ENCODE measurements around the gene TUBB4A.
"Not testable (repeated sequence)": the region's sequence is repeated elsewhere in the genome, so short reads cannot be mapped to it uniquely, and the experiment has no call there.

Gene TUBB4A

GRCh38 chr19:6524311-6524710 lies 22.2 kb upstream of the TUBB4A start:
- no peak for DNase-seq (ENCODE audit: low read depth in 4 of 4, low spot score in 1 of 4)

GRCh38 chr19:6522712-6523111 lies 20.6 kb upstream of the TUBB4A start:
- no peak for DNase-seq (ENCODE audit: low read depth in 4 of 4, low spot score in 1 of 4)

- no peak for DNase-seq (ENCODE audit: low read depth in 4 of 4, low spot score in 1 of 4)
These were observed 19.9 kb upstream of the TUBB4A start for GRCh38 chr19:6521718-6522646.

- DNase-seq (ENCODE audit: low read depth in 4 of 4, low spot score in 1 of 4) = no peak
These were observed 17.2 kb upstream of the TUBB4A start for GRCh38 chr19:6519289-6519688.

GRCh38 chr19:6518145-6518911 lies 16.2 kb upstream of the TUBB4A start:
- no peak for DNase-seq (ENCODE audit: low read depth in 4 of 4, low spot score in 1 of 4)

- DNase-seq (ENCODE audit: low read depth in 4 of 4, low spot score in 1 of 4) = peak; percentile 92 to 96 (median 93)
These were observed 14.7 kb upstream of the TUBB4A start for GRCh38 chr19:6516659-6517291.

- peak in 3 of 4 experiments; percentile 40 to 75 (median 60) for DNase-seq (ENCODE audit: low read depth in 4 of 4, low spot score in 1 of 4)
These were observed 14.0 kb upstream of the TUBB4A start for GRCh38 chr19:6516018-6516658.

GRCh38 chr19:6514926-6515544 lies 12.9 kb upstream of the TUBB4A start:
- DNase-seq (ENCODE audit: low read depth in 4 of 4, low spot score in 1 of 4) = no peak

- DNase-seq (ENCODE audit: low read depth in 4 of 4, low spot score in 1 of 4) = no peak
These were observed 12.0 kb upstream of the TUBB4A start for GRCh38 chr19:6514089-6514488.

- no peak for DNase-seq (ENCODE audit: low read depth in 4 of 4, low spot score in 1 of 4)
These were observed 8.5 kb upstream of the TUBB4A start for GRCh38 chr19:6510618-6511017.

- no peak for DNase-seq (ENCODE audit: low read depth in 4 of 4, low spot score in 1 of 4)
These were observed 7.2 kb upstream of the TUBB4A start for GRCh38 chr19:6509118-6509971.

- DNase-seq (ENCODE audit: low read depth in 4 of 4, low spot score in 1 of 4) = not testable (repeated sequence)
These were observed 6.1 kb upstream of the TUBB4A start for GRCh38 chr19:6508028-6508771.

GRCh38 chr19:6503407-6504201 lies 1.5 kb upstream of the TUBB4A start:
- DNase-seq (ENCODE audit: low read depth in 4 of 4, low spot score in 1 of 4) = no peak

- DNase-seq (ENCODE audit: low read depth in 4 of 4, low spot score in 1 of 4) = no peak
These were observed 1.0 kb downstream of the TUBB4A start for GRCh38 chr19:6500837-6501739.

GRCh38 chr19:6499052-6499790 lies 2.9 kb downstream of the TUBB4A start:
- no peak for DNase-seq (ENCODE audit: low read depth in 4 of 4, low spot score in 1 of 4)

- no peak for DNase-seq (ENCODE audit: low read depth in 4 of 4, low spot score in 1 of 4)
These were observed 3.6 kb downstream of the TUBB4A start for GRCh38 chr19:6498294-6499036.
